Measurements from ENCODE around the gene INSIG1. TPM values are rescaled to one million over a fixed set of nuclear protein-coding genes. Genes with fewer than 3 reads are reported as not detected.

Gene INSIG1
- polyA plus RNA-seq, 1 of the 3 experiments (the other 2 are of a cell fraction), result 6.4 TPM

DNA sequence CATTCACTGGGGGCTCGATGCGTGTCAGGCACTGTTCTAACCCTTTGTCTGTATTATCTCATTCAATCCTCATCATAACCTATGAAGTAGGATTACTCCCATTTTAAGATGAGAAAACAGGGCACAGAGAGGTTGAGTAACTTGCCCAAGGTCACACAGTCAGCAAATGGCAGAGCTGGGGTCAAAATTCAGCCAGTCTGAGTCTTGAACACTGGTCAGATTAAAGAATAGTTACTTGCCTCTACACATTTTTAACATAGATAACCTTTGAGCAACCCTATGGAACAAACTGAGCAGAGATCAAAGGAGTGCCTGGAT lies 27.2 kb downstream of the INSIG1 start:
- no peaks in the 10 kb centered on the region for H3F3A ChIP-seq (replicated peaks; ENCODE audit: insufficient read depth)
- H3K9ac ChIP-seq, result no peak overlapping the region
- H3K79me2 ChIP-seq (ENCODE audit: insufficient read depth), result no peaks in the 10 kb centered on the region
- no peak overlapping the region for H3K4me3 ChIP-seq (ENCODE audit: low read depth in 2 of 2, low read length in 1 of 2)
- WGBS (ENCODE audit: low lambda C conversion rate), result 73% methylated on average over 2 of the region's 2 CpGs
- no peaks in the 10 kb centered on the region for H3K9me2 ChIP-seq
- H2AFZ ChIP-seq (ENCODE audit: low read depth), result no peak overlapping the region
- no peaks in the 10 kb centered on the region for H3K9me3 ChIP-seq
- no peak for DNase-seq
- H3K27ac ChIP-seq (ENCODE audit: low read depth in 2 of 2, low read length in 1 of 2), result no peak overlapping the region
- TF ChIP-seq TAF1 (IDR thresholded peaks at IDR 0.05; ENCODE audit: borderline replicate concordance, low read depth, low read length) (no peak), RAD21 (IDR thresholded peaks at IDR 0.05; ENCODE audit: low read length) (no peak), NFIC (IDR thresholded peaks at IDR 0.05; ENCODE audit: borderline replicate concordance) (no peak), RXRA (IDR thresholded peaks at IDR 0.05; ENCODE audit: borderline replicate concordance, low read depth) (no peak), FOSL2 (IDR thresholded peaks at IDR 0.05; ENCODE audit: borderline replicate concordance, low read depth) (no peak), JUND (IDR thresholded peaks at IDR 0.05) (no peak), CHD2 (IDR thresholded peaks at IDR 0.05; ENCODE audit: low read length, partially characterized antibody) (no peak), SMC3 (IDR thresholded peaks at IDR 0.05; ENCODE audit: low read depth, low read length) (no peak), YY1 (IDR thresholded peaks at IDR 0.05; ENCODE audit: low read depth) (no peak)
- H3K4me1 ChIP-seq (ENCODE audit: control insufficient read depth in 1 of 2, insufficient read depth in 2 of 2, low read depth in 1 of 2, low read length in 1 of 2), result peaks cover 0 to 5% of the 10 kb centered on the region in 2 experiments; a peak in 1 of 4 replicates
- H3K4me2 ChIP-seq, result no peak overlapping the region
- no peaks in the 10 kb centered on the region for H3K36me3 ChIP-seq (replicated peaks in 1 of 2; ENCODE audit: control insufficient read depth in 1 of 2, insufficient read depth in 2 of 2, low read length in 1 of 2)
- no peaks in the 10 kb centered on the region for H3K27me3 ChIP-seq (ENCODE audit: insufficient read depth)
- ChIA-PET POLR2A (no interaction called here), CTCF (interaction anchor here (0.5 to 4.3 kb wide), 3 partner anchors 20 to 1927 kb away, joined by 3 to 43 read pairs (median 3); no protein-coding TSS in a partner anchor)
- no peaks in the 10 kb centered on the region for H4K20me1 ChIP-seq (ENCODE audit: insufficient read depth)

DNA sequence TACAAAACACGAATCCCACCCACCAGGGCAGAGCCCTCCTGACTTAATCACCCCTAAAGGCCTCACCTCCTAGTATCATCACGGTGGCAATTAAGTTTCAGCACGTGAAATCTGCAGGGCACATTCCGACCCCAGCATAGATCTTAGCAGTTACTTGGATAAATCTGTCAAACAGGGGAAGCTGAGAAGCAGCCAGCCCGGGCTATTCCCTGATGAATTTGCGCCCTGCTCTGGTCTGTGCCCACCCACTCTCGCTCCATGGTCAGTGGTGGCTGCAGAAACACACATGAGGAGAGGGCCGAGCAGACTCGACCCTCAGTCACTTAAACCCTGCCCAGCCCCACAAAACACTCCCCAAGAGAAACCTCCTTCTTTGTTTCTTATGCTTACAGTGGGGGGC lies 28.7 kb downstream of the INSIG1 start:
- ChIA-PET CTCF (interaction anchor here (0.8 to 4.3 kb wide), 4 partner anchors 18 to 135 kb away, joined by 3 to 43 read pairs (median 3); no protein-coding TSS in a partner anchor), POLR2A (no interaction called here)
- Histone ChIP-seq H3F3A (replicated peaks; ENCODE audit: insufficient read depth) (no peaks in the 10 kb centered on the region), H3K9me3 (no peaks in the 10 kb centered on the region), H3K79me2 (ENCODE audit: insufficient read depth) (no peaks in the 10 kb centered on the region), H3K27ac (ENCODE audit: low read depth in 2 of 2, low read length in 1 of 2) (no peak overlapping the region), H3K4me1 (ENCODE audit: control insufficient read depth in 1 of 2, insufficient read depth in 2 of 2, low read depth in 1 of 2, low read length in 1 of 2) (peaks cover 0 to 5% of the 10 kb centered on the region in 2 experiments; a peak in 1 of 4 replicates), H3K9me2 (no peaks in the 10 kb centered on the region), H3K36me3 (replicated peaks in 1 of 2; ENCODE audit: control insufficient read depth in 1 of 2, insufficient read depth in 2 of 2, low read length in 1 of 2) (no peaks in the 10 kb centered on the region), H3K4me3 (ENCODE audit: low read depth in 2 of 2, low read length in 1 of 2) (no peak overlapping the region), H3K4me2 (no peak overlapping the region), H4K20me1 (ENCODE audit: insufficient read depth) (no peaks in the 10 kb centered on the region), H3K9ac (no peak overlapping the region), H3K27me3 (ENCODE audit: insufficient read depth) (no peaks in the 10 kb centered on the region), H2AFZ (ENCODE audit: low read depth) (no peak overlapping the region)
- WGBS (ENCODE audit: low lambda C conversion rate), result 39% methylated on average over 8 of the region's 9 CpGs
- no peak for TF ChIP-seq GATA2 (CRISPR knock-in tag; IDR thresholded peaks at IDR 0.05)
- TF ChIP-seq FOXM1 (IDR thresholded peaks at IDR 0.05; ENCODE audit: low read depth), result no peak
- no peak for TF ChIP-seq MEF2A (IDR thresholded peaks at IDR 0.05; ENCODE audit: borderline replicate concordance, low read depth)
- no peak for TF ChIP-seq CHD2 (IDR thresholded peaks at IDR 0.05; ENCODE audit: low read length, partially characterized antibody)
- TF ChIP-seq, protein P1, sequence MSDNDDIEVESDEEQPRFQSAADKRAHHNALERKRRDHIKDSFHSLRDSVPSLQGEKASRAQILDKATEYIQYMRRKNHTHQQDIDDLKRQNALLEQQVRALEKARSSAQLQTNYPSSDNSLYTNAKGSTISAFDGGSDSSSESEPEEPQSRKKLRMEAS (IDR thresholded peaks at IDR 0.05; ENCODE audit: low read depth), result no peak
- no peak for TF ChIP-seq RXRA (IDR thresholded peaks at IDR 0.05; ENCODE audit: borderline replicate concordance, low read depth)
- no peak for TF ChIP-seq GABPA (IDR thresholded peaks at IDR 0.05; ENCODE audit: low read depth)
- TF ChIP-seq POLR2AphosphoS5 (IDR thresholded peaks at IDR 0.05; ENCODE audit: low read depth, low read length), result no peak
- TF ChIP-seq RFX5 (IDR thresholded peaks at IDR 0.05; ENCODE audit: low read length), result no peak
- TF ChIP-seq, protein P2, sequence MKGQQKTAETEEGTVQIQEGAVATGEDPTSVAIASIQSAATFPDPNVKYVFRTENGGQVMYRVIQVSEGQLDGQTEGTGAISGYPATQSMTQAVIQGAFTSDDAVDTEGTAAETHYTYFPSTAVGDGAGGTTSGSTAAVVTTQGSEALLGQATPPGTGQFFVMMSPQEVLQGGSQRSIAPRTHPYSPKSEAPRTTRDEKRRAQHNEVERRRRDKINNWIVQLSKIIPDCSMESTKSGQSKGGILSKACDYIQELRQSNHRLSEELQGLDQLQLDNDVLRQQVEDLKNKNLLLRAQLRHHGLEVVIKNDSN (IDR thresholded peaks at IDR 0.05; ENCODE audit: borderline replicate concordance, low read depth), result no peak
- no peak for TF ChIP-seq NRF1 (IDR thresholded peaks at IDR 0.05; ENCODE audit: low read depth, low read length)
- no peak for TF ChIP-seq EP300 (IDR thresholded peaks at IDR 0.05; ENCODE audit: borderline replicate concordance in 1 of 2, low read depth in 1 of 2, low read length in 1 of 2)
- TF ChIP-seq MXI1 (IDR thresholded peaks at IDR 0.05; ENCODE audit: low read depth, low read length), result no peak
- TF ChIP-seq NFIC (IDR thresholded peaks at IDR 0.05; ENCODE audit: borderline replicate concordance), result no peak
- TF ChIP-seq FOXJ3 (CRISPR knock-in tag; IDR thresholded peaks at IDR 0.05), result no peak
- TF ChIP-seq, protein P3, sequence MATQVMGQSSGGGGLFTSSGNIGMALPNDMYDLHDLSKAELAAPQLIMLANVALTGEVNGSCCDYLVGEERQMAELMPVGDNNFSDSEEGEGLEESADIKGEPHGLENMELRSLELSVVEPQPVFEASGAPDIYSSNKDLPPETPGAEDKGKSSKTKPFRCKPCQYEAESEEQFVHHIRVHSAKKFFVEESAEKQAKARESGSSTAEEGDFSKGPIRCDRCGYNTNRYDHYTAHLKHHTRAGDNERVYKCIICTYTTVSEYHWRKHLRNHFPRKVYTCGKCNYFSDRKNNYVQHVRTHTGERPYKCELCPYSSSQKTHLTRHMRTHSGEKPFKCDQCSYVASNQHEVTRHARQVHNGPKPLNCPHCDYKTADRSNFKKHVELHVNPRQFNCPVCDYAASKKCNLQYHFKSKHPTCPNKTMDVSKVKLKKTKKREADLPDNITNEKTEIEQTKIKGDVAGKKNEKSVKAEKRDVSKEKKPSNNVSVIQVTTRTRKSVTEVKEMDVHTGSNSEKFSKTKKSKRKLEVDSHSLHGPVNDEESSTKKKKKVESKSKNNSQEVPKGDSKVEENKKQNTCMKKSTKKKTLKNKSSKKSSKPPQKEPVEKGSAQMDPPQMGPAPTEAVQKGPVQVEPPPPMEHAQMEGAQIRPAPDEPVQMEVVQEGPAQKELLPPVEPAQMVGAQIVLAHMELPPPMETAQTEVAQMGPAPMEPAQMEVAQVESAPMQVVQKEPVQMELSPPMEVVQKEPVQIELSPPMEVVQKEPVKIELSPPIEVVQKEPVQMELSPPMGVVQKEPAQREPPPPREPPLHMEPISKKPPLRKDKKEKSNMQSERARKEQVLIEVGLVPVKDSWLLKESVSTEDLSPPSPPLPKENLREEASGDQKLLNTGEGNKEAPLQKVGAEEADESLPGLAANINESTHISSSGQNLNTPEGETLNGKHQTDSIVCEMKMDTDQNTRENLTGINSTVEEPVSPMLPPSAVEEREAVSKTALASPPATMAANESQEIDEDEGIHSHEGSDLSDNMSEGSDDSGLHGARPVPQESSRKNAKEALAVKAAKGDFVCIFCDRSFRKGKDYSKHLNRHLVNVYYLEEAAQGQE (IDR thresholded peaks at IDR 0.05; ENCODE audit: low read depth, low read length), result no peak
- DNase-seq, result no peak

Measured in SK-N-SH (cell line).